GM19035 (cell line): ENCODE measurements around the gene CCL14.

ENCODE experiments used
- ATAC-seq: cut with Tn5 transposase; IDR thresholded peaks from one replicate; pipeline ENCODE4 v1.9.1; 2021; ENCODE audit not compliant: unreplicated experiment

The CCL14 gene

DNA sequence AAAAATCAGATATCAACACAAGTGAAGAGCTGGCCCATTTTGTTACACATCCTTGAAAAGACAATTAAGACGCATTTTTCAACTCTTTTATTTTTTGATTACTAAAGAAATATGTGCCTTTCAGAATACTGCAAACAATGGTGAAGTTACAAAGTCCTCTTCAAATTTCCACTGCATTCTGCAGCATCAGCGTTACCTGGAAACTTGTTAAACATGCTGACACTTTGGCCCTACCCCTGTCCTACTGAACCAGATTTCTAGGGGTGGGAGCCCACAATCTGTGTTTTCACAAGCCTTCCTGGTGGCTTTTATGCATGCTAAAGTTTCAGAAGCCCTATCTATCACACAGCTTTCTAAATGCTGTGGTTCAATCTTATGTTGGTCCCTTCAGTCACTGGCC is 4.5 kb upstream of the CCL14 start:
- no peak for ATAC-seq

DNA sequence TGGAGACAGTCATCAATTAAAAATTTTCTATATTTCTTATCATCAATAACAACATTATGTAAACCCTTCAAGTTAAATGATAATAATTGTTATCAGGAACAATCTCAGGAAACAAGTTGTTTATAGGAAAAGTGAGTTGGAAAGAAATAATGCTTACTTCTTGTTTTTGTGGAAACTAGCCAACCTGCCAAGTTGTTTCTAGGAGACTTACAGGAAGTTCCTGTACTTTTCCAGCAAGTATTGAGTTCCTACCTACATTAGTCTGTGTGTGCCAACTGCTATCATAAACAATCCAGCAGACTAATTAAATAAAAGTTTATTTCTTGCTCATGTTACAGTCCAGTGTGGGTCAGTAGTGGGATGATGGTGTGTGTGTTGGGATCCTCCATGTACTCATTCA is 1.6 kb upstream of the CCL14 start:
- no peak for ATAC-seq

DNA sequence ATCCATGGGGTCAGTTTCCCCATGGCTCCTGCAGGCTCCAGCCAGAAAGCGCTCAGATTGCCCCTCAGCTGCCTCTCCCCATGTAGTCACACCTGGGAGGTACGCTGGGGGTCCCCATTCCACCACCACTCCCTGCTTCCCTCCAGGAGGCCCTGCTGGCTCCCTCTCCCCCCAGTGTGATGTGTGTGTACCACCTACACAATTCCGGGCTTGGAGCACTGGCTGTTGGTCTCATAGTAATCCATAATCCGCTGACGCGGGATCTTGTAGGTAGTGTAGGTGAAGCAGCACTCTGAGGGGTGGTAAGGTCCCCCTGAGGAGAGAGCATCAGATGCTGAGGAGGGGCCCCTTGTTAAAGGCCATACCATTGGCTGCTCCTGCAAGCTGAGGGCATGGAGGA is 2.4 kb downstream of the CCL14 start:
- ATAC-seq, result no peak

DNA sequence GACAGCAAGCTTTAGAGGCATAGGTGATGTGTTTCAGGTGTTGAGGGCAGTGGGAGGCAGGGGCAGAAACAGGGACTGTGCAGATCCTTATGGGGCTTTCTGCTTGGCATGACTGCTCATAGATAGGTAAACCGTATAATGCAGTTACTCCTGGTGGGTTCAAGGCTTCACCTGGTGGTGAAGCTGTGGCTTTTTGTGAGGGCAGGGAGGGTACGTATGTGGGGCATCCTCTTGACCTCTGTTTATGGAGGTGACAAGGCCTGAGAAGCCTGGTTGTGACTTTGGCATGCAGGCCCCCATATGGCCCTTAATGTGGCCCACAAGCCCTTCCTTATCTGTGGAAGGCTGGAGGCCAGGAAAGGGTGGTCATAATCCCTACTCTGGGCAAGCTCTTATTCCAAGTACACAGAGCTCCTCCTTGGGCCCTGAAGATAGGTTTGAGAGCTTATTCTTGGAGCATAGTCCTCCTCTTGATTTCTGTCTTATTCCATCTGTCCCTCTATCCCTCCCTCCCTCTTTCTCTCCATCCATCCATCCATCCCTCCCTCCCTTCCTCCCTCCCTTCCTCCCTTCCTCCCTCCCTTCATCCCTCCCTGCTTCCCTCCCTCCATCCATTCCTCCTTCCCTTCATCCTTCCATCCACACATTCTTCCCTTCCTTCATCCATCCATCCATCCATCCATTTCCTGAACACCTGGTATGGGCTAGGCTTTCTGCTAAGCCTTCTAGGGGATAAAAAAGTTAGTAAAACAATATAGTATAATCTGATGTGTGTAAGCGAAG is 3.9 kb downstream of the CCL14 start:
- ATAC-seq, result no peak

DNA sequence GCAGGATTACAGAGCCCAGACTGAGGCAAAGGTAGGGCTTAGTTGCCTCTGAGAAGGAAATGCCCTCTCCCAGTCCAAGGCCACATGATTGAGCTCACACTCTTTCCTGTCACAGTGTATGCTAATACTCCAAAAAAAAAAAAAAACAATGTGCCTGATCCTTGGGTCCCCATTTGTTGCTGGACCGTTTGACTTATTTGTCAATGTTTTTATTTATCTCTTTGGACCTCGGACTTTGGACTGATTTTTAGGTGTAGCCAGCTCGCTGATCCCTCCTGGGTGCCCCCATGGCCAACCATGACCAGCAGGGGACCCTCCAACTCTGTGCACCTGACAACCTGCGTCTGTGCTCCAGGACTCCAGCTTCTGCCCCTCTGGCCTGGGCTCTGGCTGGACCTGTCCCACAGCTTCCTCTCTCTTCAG is 4.6 kb downstream of the CCL14 start:
- no peak for ATAC-seq

DNA sequence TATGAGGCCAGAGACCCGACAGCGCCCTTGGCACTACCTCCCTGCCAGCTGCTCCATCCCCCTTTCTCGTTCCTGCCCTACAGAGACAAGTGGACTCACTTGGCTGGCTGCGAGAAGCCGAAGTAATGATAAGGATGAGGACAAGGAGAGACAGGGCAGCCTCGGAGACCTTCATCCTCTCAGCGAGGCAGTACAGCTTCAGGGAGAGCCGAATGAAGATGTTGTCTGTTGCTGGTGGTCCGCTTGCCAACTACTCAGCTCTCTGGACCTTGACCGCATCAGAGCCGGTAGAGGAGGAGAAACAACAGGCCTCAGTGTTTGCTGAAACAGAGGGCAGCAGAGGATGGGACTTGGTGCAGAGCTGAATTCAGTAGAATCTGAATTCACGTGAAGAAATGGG is 5.3 kb downstream of the CCL14 start, which contains the start of gene CCL16:
Gene CCL16, minus strand, starts transcription at position 252 of the 400 bp plus-strand sequence. Its CDS starts 77 bp downstream, at position 175.
- no peak for ATAC-seq

DNA sequence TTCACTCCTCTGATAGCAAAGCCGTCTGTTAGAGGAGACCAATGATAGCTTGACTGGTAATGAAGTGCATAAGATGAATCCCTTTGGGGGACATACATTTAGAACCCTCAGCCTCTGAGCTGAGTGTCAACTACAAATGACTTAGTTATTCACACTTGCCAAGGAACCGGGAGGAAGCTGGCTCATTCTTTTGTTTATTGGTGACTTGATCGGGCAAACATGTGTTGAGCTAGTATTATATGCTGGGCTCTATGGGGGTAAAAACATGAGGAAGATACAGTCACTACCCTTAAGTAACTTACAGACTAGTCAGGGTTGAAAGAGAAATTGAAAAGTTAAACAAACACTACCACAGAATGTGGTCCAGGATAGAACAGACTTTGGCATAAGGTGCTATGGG is 8.2 kb downstream of the CCL14 start:
- ATAC-seq, result no peak

DNA sequence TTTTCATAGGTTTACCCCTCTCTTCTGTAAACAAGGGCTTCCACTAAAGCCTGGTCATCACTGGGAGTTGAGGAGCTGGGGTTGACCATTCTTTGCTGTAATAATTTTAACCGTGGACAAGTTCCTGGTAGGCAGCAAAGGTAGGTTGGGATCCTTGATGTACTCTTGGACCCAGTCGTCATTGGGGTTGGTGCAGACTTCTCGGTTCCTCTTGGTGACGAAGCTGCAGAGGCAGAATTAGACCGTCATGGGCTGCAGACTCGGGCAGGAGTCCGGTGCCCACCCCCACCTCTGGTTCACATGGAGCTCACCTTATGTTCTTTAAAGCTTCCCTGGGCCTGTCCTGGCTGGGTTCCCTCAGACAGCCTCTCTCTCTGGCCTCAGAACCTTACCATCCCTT is 9.0 kb downstream of the CCL14 start:
- no peak for ATAC-seq

DNA sequence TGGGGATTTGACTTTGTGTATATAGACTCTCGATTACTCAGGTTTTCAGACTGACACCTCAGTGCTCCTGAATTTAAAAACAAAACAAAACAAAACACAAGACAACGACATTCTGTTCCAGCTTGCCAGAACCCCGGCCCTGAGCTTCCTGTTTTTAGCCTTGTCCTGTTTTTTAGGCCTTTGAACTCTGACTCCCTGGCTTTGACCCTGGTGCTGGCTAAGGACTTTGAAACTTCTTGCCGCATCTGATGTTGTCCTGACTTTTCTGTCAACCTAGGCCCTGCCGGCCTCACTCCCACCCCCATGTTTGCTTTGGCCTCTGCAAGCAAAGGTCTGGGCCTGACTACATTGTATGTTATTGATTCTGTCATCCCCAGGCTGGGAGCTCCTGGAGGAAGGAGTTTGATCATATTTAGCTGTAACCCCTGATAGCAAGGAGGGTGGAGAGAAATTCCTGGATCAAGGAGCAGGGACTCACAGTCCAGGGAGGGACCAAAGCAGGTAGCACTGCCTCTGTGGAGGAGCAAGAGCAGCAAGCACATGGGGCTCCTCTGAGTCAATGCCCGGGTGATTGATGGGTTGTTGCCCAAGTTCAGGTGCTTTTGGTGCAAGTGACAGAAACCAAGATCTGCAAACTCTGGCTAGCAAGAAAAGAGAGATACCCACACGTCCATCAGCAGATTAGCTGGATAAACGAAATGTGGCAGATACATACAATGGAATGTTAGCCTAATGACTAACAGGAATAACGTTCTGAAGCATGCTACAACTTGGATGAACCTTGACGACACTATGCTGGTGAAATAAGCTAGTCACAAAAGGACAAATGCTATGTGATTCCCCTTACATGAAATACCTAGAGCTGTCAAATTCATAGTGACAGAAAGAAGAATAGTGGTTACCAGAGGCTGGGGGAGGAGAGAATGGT is 12.9 kb downstream of the CCL14 start:
- no peak for ATAC-seq

DNA sequence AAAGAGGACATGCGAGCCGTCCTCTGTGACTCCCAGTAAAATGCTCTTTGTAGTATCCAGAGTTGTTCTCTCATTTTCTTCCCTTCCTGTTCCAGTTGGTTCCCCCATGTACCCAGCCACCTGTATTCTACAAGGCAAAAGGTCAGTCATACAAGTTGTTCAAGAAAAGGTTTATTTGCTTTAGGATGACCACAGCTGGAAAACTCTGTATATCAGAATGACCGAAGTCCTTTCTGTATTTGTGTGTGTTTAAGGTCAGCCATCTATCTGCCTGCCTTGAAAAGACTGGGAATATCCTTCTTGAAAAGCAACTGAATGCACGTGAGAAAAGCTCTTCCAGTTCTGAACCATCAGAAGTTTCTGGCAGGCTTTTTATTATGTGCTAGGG is 13.6 kb downstream of the CCL14 start:
- ATAC-seq, result no peak

DNA sequence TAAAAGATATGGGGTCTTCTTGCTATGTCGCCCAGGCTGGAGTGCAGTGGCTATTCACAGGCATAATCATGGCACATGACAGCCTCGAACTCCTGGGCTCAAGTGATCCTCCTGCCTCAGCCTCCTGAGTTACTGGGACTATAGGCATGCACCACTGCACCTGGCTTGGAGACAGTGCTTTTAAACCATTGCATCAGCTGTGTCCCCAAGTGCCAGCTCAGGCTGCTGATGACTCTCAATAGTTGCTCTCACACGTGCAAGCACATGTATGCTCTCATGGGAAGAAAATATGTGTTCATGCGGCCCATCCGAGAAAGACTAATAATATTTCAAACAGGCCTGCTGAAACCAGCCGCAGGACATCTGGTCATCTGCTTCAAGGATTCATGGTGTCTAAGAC is 14.0 kb downstream of the CCL14 start:
- no peak for ATAC-seq

DNA sequence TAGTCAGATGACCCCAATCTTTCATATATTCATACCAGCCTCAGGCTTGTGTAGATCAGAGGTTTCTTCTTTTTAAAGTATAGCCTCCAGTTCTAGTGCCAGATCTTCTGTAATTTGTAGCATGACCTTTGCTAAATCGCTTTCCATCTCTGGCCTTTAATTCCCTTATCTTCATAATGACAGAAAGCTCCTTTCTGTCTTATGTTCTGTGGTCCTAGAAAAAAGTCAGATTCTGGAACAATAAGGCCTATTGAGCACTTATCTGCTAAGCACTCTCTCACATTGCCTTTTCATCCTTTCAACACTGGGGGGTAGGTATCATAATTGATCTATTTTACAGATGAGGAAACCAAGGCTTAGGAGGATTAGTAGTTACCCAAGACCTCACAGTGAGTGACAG is 14.5 kb downstream of the CCL14 start:
- ATAC-seq, result no peak

DNA sequence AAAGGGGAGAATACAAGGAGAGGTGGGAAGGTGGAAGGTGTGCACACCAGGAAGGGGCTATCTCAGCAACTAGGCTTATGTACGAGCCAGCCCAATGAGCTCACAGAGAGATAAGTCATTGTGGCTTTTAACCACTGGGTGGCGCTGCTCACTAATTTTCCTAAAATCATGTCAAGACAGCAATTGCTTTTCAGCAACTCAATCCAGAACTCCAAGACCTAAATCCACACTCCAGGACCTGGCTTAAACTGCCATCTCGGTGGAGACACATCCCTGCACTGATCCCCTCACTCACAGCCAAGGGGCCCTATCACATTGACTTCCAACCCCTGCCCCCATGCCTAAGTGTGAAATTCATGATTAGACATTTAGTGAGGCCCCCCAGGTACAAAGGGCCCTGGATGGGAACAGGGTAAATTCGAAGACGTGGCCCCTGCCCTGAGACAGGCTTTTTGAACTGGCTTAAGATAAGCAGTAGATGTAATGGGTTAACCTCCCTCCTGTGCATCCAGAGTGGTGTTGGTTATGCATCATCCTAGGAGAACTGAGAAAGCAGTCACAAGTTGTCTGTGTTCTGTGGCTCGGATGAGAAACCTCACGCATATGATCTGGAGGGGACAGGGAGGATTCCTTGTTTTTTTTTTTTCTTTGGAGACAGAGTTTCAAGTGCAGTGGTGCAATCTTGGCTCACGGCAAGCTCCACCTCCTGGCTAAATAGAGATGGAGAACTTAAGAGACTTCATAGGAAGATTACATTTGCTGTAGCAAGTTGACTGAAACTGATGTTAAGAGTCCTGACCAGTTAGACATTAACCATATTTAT is 16.8 kb downstream of the CCL14 start:
- no peak for ATAC-seq

DNA sequence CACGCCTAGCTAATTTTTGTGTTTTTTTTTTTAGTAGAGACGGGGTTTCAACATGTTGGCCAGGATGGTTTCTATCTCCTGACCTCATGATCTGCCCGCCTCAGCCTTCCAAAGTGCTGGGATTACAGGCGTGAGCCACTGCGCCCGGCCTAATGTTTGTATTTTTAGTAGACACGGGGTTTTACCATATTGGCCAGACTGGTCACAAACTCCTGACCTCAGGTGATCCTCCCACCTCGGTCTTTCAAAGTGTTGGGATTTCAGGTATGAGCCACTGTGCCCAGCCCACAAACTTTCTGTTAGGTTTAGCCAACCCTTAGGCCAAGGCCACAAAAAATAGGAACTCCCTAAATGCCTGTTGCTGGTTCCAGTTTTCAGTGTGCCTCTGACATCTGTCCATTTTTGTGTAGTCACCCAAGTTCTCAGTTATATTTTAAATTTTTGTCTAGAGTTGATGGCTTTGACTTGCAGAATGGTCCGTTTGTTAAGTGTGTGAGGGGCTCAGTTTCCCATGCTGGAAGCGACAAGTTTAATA is 17.9 kb downstream of the CCL14 start:
- ATAC-seq, result no peak

DNA sequence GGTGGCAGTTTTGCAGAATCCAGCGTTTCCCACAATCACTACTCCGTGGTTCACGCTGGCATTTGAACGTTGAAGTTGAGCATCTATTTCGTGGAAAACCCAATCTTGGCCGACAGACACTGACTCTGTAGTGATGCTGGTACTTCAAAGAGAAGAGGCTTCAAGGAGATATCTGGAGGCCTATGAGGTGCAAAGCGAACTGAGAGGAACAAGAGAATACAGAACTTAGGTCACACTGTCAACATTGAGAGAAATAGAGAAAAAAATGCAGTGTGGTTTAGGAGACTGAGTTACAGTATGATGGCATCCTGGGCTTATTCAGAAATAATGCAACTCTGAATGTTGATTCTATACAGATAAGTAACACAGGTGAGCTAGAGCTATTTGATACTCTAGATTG is 21.3 kb downstream of the CCL14 start:
- ATAC-seq, result no peak

DNA sequence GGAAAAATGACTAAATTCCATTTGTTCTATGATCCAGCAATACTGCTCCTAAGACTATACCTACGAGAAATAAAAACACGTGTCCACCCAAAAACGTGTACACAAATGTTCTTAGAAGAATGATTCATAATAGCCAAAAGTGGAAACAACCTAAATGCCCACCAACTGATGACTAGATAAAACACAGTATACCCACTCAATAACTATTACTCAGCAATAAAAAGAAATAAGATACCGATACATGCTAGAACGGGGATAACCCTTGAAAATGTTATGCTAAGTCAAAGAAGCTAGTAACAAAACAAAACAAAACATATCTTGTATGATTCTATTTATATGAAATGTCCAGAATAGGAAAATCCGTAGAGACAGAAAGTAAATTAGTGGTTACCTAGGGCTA is 22.9 kb downstream of the CCL14 start:
- ATAC-seq, result no peak

DNA sequence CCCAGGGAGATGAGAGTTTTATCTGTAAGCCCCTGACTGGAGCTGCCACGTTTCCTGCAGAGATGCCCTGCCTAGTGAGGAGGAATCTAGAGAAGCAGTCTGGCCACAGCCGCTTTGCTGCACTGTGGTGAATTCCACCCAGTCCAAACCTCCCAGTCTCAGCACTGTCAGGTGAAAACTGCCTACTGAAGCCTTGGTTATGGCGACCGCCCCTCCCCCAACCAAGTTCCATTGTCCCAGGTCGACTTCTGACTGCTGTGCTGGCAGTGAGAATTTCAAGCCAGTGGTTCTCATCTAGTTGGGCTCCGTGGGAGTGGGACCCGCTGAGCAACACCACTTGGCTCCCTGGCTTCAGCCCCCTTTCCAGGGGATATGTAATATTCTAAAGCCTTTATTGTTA is 32.8 kb downstream of the CCL14 start:
- ATAC-seq, result no peak

DNA sequence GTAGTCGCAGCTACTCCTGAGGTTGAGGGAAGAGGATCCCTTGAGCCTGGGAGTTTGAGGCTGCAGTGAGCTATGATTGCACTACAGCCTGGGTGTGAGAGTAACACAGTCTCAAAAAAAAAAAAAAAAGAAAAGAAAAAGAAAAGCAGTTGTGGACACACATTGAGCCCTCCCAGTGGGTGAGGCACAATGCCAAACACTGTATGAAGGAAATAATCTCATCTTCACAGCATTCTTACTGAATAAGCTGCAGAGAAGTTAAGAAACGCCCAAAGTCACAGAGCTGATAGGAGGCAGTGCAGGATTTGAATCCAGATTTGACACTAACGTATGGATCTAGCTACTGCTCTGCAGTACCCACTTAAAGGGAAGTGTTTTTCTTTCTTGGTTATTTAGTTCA is 37.1 kb downstream of the CCL14 start:
- no peak for ATAC-seq

DNA sequence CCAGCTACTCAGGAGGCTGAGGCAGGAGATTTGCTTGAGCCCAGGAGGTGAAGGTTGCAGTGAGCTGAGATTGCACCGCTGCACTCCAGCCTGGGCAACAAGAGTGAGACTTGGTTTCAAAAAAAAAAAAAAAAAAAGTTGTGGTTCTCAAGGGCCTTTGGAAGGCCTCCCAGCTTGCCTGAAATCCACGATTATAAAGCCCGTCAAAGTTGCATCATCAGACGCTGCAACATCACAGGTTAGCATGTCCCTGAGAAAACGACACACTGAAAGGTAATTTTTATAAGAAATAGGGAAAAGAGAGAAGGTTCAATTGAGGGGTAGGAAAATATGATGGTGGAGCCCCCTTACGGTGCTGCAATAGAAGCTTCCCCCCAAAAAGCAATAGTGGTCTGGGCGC is 38.4 kb downstream of the CCL14 start:
- ATAC-seq, result no peak

DNA sequence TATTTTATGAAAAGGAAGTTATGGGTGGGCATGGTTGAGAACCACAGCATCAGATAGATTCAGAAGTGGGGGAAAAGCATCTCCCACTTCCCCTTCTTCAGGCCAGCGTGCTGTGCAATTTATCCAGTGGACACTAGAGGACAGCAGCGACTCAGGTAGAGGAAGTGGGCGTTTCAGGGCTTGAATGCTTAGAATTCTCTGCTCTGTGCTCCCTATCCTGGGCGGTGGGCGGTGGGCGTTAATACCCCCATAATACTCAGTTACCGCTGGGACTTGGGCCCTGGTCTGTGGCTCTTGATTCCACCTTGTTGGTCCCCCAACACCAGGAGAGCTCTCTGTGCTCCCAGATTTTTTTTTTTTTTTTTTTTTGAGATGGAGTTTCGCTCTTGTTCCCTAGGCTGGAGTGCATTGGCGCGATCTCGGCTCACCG is 39.4 kb downstream of the CCL14 start:
- ATAC-seq, result no peak

DNA sequence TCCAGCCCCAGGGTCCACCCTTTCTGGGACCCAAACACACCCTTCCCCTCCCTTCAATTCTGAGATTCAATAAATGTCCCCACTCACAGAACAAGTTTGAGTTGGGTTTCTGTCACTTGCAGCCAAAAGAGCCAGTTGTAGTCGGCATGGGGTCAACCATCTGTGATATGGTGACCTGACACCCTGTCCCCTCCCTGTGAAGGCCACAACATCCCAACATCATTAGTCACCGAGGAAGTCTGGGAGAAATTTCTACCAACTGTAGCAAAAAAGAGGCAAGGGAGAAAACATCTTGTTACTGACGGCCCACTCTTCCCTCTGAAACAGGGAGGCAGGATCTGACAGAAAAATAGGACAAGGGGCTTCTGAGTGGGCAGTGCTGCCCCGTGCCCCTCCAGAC is 42.4 kb downstream of the CCL14 start:
- no peak for ATAC-seq
